SK-N-SH (cell line): Measurements from ENCODE around the gene POLA1. TPM values are rescaled to one million over a fixed set of nuclear protein-coding genes. Genes with fewer than 3 reads are reported as not detected.

ENCODE experiments used
- CTCF ChIA-PET: fragments of 300-600, 350-600 bp; formaldehyde crosslinking; extraction: SDS; loops from one replicate; lab custom pipeline; 2021; lab: Yijun Ruan, JAX
- POLR2A ChIA-PET: fragments of 350-600 bp; sonication (Branson Sonifier 250); formaldehyde crosslinking; extraction: SDS; loops from one replicate; lab custom pipeline; 2020; ENCODE audit warnings: antibody characterized with exemption, inconsistent platforms; lab: Yijun Ruan, JAX
- DNase-seq: peaks from one replicate; pipeline ENCODE4 v3.0.0; 2012
- H2AFZ ChIP-seq: fragments of 200-600 bp; sonication (generic); 2 replicates; pipeline ENCODE4 v1.8.1; 2016; ENCODE audit warnings: antibody characterized with exemption, mild to moderate bottlenecking, low read depth
- H3F3A ChIP-seq: fragments of 200-600 bp; sonication (generic); replicated peaks from 2 replicates; pipeline ENCODE3; 2016; ENCODE audit warnings: antibody characterized with exemption, mild to moderate bottlenecking; ENCODE audit not compliant: insufficient read depth
- H3K27ac ChIP-seq, 2 experiments: fragments of 200-500 bp in 1 of 2; fragments of 200-600 bp in 1 of 2; sonication (Bioruptor generic) in 1 of 2; sonication (generic), shearing (Covaris generic) in 1 of 2; 2 replicates each; pipeline versions ENCODE4 v1.5.1 to v1.6.1; 2014 to 2016; ENCODE audit warnings: low read depth in 2 of 2, inconsistent platforms in 1 of 2, low read length in 1 of 2, mild to moderate bottlenecking in 1 of 2, mixed read lengths in 1 of 2
- H3K27me3 ChIP-seq: fragments of 200-600 bp; sonication (generic), shearing (Covaris generic); 2 replicates; pipeline ENCODE4 v1.6.1; 2016; ENCODE audit warnings: mixed run types; ENCODE audit not compliant: insufficient read depth
- H3K36me3 ChIP-seq, 2 experiments: fragments of 200-500 bp in 1 of 2; fragments of 200-600 bp in 1 of 2; sonication (Bioruptor generic) in 1 of 2; sonication (generic) in 1 of 2; replicated peaks in 1 of 2; 2 replicates each; pipeline versions ENCODE3 to v1.5.1; 2014 to 2016; ENCODE audit warnings: low read length in 1 of 2, mild to moderate bottlenecking in 1 of 2; ENCODE audit not compliant: insufficient read depth in 2 of 2, control insufficient read depth in 1 of 2
- H3K4me1 ChIP-seq, 2 experiments: fragments of 200-500 bp in 1 of 2; fragments of 200-600 bp in 1 of 2; sonication (Bioruptor generic) in 1 of 2; sonication (generic), shearing (Covaris generic) in 1 of 2; 2 replicates each; pipeline versions ENCODE4 v1.5.1 to v1.6.1; 2014 to 2016; ENCODE audit warnings: low read depth in 1 of 2, low read length in 1 of 2, mixed run types in 1 of 2; ENCODE audit not compliant: insufficient read depth in 2 of 2, control insufficient read depth in 1 of 2
- H3K4me2 ChIP-seq: fragments of 200-600 bp; sonication (generic), shearing (Covaris generic); 2 replicates; pipeline ENCODE4 v1.6.1; 2017; ENCODE audit warnings: mixed run types
- H3K4me3 ChIP-seq, 2 experiments: fragments of 200-500 bp in 1 of 2; fragments of 200-600 bp in 1 of 2; sonication (Bioruptor generic) in 1 of 2; sonication (generic), shearing (Covaris generic) in 1 of 2; 2 replicates each; pipeline versions ENCODE4 v1.5.1 to v1.8.1; 2014 to 2016; ENCODE audit warnings: low read depth in 2 of 2, inconsistent platforms in 1 of 2, low read length in 1 of 2, mild to moderate bottlenecking in 1 of 2, mixed read lengths in 1 of 2, moderate library complexity in 1 of 2
- H3K79me2 ChIP-seq: fragments of 200-600 bp; sonication (generic); 2 replicates; pipeline ENCODE4 v1.8.1; 2017; ENCODE audit warnings: mild to moderate bottlenecking; ENCODE audit not compliant: insufficient read depth
- H3K9ac ChIP-seq: fragments of 200-600 bp; sonication (generic); 2 replicates; pipeline ENCODE4 v1.6.1; 2017; ENCODE audit warnings: mixed run types
- H3K9me2 ChIP-seq: fragments of 200-600 bp; sonication (generic); 2 replicates; pipeline ENCODE4 v1.6.1; 2017; ENCODE audit warnings: mixed run types
- H3K9me3 ChIP-seq: fragments of 200-600 bp; sonication (generic); 2 replicates; pipeline ENCODE4 v1.6.1; 2017; ENCODE audit warnings: mixed run types, mild to moderate bottlenecking, moderate library complexity
- H4K20me1 ChIP-seq: fragments of 200-600 bp; sonication (generic); 2 replicates; pipeline ENCODE4 v1.6.1; 2017; ENCODE audit warnings: mild to moderate bottlenecking, mixed run types; ENCODE audit not compliant: insufficient read depth
- ELF1 ChIP-seq: IDR thresholded peaks from 2 replicates; pipeline ENCODE4 v1.4.0; 2012
- EP300 ChIP-seq, 2 experiments: IDR thresholded peaks; 2 replicates each; pipeline versions ENCODE4 v1.4.0 to v1.6.1; 2012; ENCODE audit warnings: borderline replicate concordance in 1 of 2, low read depth in 1 of 2, low read length in 1 of 2
- EZH2phosphoT487 ChIP-seq: fragments of 200-600 bp; sonication (generic); IDR thresholded peaks from 2 replicates; pipeline ENCODE4 v1.6.1; 2017; ENCODE audit warnings: low read depth, mixed run types, mild to moderate bottlenecking, antibody characterized with exemption, moderate library complexity, borderline replicate concordance
- FOSL2 ChIP-seq: IDR thresholded peaks from 2 replicates; pipeline ENCODE4 v1.4.0; 2012; ENCODE audit warnings: low read depth, mild to moderate bottlenecking, moderate library complexity, borderline replicate concordance
- FOXM1 ChIP-seq: IDR thresholded peaks from 2 replicates; pipeline ENCODE4 v1.4.0; 2012; ENCODE audit warnings: low read depth, mild to moderate bottlenecking
- GABPA ChIP-seq: IDR thresholded peaks from 2 replicates; pipeline ENCODE4 v1.4.0; 2012; ENCODE audit warnings: low read depth, mild to moderate bottlenecking
- GATA2 ChIP-seq: sonication (generic); formaldehyde crosslinking; IDR thresholded peaks from 2 replicates; pipeline ENCODE4 v1.5.0; 2020; ENCODE audit warnings: mild to moderate bottlenecking, missing genetic modification reagents
- IRF3 ChIP-seq: fragments of 150-350 bp; IDR thresholded peaks from 2 replicates; pipeline ENCODE4 v1.6.1; 2016; ENCODE audit warnings: mild to moderate bottlenecking, low read depth, low read length
- JUND ChIP-seq: IDR thresholded peaks from 2 replicates; pipeline ENCODE4 v1.4.0; 2012
- MEF2A ChIP-seq: IDR thresholded peaks from 2 replicates; pipeline ENCODE4 v1.4.0; 2012; ENCODE audit warnings: low read depth, borderline replicate concordance
- MXI1 ChIP-seq: IDR thresholded peaks from 2 replicates; pipeline ENCODE4 v1.6.1; 2012; ENCODE audit warnings: mild to moderate bottlenecking, low read depth, low read length, improper control_type of control experiment
- NRF1 ChIP-seq: IDR thresholded peaks from 2 replicates; pipeline ENCODE4 v1.6.1; 2012; ENCODE audit warnings: low read depth, mild to moderate bottlenecking, low read length
- POLR2AphosphoS5 ChIP-seq: IDR thresholded peaks from 2 replicates; pipeline ENCODE4 v1.6.1; 2012; ENCODE audit warnings: low read depth, low read length
- RAD21 ChIP-seq: IDR thresholded peaks from 2 replicates; pipeline ENCODE4 v1.6.1; 2012; ENCODE audit warnings: mild to moderate bottlenecking, low read length
- RXRA ChIP-seq: IDR thresholded peaks from 2 replicates; pipeline ENCODE4 v1.4.0; 2012; ENCODE audit warnings: low read depth, mild to moderate bottlenecking, borderline replicate concordance
- SIN3A ChIP-seq: IDR thresholded peaks from 2 replicates; pipeline ENCODE4 v1.6.1; 2012; ENCODE audit warnings: low read depth, mild to moderate bottlenecking, low read length, moderate library complexity, borderline replicate concordance
- TAF1 ChIP-seq: IDR thresholded peaks from 2 replicates; pipeline ENCODE4 v1.6.1; 2012; ENCODE audit warnings: low read depth, mild to moderate bottlenecking, low read length, moderate library complexity, borderline replicate concordance
- TEAD4 ChIP-seq: IDR thresholded peaks from 2 replicates; pipeline ENCODE4 v1.4.0; 2012; ENCODE audit warnings: mild to moderate bottlenecking, borderline replicate concordance; ENCODE audit not compliant: insufficient read depth
- WGBS: methylation state at CpG from one replicate; pipeline ENCODE4 v1.1.6; 2017; ENCODE audit warnings: low lambda C conversion rate; 5-methylcytosine and 5-hydroxymethylcytosine counted together
- polyA plus RNA-seq, 3 experiments: library from polyadenylated mRNA; depleted of rRNA; stranded (reverse); fragments of >200 nt; gene quantifications; 2 replicates each; pipeline ENCODE4 v1.2.3, GENCODE V29; 2012
- TF ChIP-seq, protein P1 (sequence below): fragments of 150-350 bp; IDR thresholded peaks from 2 replicates; pipeline ENCODE4 v1.6.1; 2017; ENCODE audit warnings: antibody characterized with exemption, low read length, low read depth, borderline replicate concordance
- TF ChIP-seq, protein P2 (sequence below): IDR thresholded peaks from 2 replicates; pipeline ENCODE4 v1.4.0; 2012; ENCODE audit warnings: low read depth, borderline replicate concordance
- TF ChIP-seq, protein P3 (sequence below): IDR thresholded peaks from 2 replicates; pipeline ENCODE4 v1.6.1; 2012; ENCODE audit warnings: mild to moderate bottlenecking, low read depth, low read length, moderate library complexity

POLA1 gene
- polyA plus RNA-seq, 1 of the 3 experiments (the other 2 are of a cell fraction): 2.8 TPM

DNA sequence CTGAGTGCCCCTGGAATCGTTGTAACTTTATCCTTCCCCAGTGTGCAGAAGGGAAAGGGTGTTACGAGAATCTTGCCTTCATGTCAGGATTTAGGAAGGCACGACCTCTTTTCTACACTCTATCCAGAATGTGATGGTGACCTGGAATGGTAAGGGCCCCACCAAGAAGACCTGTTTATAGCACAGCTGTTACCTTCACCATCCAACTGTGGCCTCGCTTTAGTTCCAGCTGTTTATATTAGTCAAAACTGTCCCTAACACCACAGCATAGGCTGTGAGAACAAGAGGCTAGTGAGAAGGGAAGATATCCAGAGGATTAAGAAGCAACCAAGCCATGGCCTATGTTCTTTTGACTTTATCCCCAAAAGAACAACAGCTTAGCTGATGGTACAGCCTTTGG lies 294.0 kb downstream of the POLA1 start (continued):
- TF ChIP-seq, protein P1, sequence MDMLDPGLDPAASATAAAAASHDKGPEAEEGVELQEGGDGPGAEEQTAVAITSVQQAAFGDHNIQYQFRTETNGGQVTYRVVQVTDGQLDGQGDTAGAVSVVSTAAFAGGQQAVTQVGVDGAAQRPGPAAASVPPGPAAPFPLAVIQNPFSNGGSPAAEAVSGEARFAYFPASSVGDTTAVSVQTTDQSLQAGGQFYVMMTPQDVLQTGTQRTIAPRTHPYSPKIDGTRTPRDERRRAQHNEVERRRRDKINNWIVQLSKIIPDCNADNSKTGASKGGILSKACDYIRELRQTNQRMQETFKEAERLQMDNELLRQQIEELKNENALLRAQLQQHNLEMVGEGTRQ: no peak
- TF ChIP-seq JUND: no peak
- no peak for TF ChIP-seq IRF3
- TF ChIP-seq RXRA: no peak
- TF ChIP-seq, protein P2, sequence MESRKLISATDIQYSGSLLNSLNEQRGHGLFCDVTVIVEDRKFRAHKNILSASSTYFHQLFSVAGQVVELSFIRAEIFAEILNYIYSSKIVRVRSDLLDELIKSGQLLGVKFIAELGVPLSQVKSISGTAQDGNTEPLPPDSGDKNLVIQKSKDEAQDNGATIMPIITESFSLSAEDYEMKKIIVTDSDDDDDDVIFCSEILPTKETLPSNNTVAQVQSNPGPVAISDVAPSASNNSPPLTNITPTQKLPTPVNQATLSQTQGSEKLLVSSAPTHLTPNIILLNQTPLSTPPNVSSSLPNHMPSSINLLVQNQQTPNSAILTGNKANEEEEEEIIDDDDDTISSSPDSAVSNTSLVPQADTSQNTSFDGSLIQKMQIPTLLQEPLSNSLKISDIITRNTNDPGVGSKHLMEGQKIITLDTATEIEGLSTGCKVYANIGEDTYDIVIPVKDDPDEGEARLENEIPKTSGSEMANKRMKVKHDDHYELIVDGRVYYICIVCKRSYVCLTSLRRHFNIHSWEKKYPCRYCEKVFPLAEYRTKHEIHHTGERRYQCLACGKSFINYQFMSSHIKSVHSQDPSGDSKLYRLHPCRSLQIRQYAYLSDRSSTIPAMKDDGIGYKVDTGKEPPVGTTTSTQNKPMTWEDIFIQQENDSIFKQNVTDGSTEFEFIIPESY: no peak
- no peak for TF ChIP-seq EP300 (IDR thresholded peaks at IDR 0.05; ENCODE audit: borderline replicate concordance in 1 of 2, low read depth in 1 of 2, low read length in 1 of 2)
- TF ChIP-seq, all 33 proteins: peak for 0

DNA sequence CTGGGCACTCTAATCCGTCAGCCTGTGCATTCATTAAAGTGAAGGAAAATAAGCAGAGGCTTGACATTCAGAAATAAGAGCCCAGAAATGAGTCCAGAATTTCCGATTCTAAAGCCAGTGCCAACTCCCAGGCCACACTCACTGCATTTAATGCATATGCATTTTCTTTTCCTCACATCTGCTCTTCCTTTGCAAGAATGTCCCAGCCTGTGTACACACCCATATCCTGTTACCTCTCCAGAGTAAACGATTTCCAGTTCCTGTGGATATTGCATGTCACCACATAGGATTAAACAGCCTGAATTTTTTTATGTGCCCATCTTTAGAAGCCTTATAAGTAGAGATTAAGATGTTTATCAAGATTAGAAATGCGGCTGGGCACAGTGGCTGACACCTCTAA lies 294.6 kb downstream of the POLA1 start:
- Histone ChIP-seq H3K9me3 (no peaks in the 10 kb centered on the region), H2AFZ (no peak overlapping the region), H3K4me3 (no peak overlapping the region), H3K27me3 (no peaks in the 10 kb centered on the region), H3K4me2 (no peak overlapping the region), H3K36me3 (no peaks in the 10 kb centered on the region), H3K27ac (no peak overlapping the region), H3K9me2 (no peaks in the 10 kb centered on the region), H3K9ac (no peak overlapping the region), H3F3A (no peaks in the 10 kb centered on the region), H4K20me1 (no peaks in the 10 kb centered on the region), H3K4me1 (no peaks in the 10 kb centered on the region), H3K79me2 (no peaks in the 10 kb centered on the region)
- DNase-seq: no peak
- TF ChIP-seq GATA2: no peak
- TF ChIP-seq, protein P1: no peak
- TF ChIP-seq TEAD4: no peak
- TF ChIP-seq, protein P3, sequence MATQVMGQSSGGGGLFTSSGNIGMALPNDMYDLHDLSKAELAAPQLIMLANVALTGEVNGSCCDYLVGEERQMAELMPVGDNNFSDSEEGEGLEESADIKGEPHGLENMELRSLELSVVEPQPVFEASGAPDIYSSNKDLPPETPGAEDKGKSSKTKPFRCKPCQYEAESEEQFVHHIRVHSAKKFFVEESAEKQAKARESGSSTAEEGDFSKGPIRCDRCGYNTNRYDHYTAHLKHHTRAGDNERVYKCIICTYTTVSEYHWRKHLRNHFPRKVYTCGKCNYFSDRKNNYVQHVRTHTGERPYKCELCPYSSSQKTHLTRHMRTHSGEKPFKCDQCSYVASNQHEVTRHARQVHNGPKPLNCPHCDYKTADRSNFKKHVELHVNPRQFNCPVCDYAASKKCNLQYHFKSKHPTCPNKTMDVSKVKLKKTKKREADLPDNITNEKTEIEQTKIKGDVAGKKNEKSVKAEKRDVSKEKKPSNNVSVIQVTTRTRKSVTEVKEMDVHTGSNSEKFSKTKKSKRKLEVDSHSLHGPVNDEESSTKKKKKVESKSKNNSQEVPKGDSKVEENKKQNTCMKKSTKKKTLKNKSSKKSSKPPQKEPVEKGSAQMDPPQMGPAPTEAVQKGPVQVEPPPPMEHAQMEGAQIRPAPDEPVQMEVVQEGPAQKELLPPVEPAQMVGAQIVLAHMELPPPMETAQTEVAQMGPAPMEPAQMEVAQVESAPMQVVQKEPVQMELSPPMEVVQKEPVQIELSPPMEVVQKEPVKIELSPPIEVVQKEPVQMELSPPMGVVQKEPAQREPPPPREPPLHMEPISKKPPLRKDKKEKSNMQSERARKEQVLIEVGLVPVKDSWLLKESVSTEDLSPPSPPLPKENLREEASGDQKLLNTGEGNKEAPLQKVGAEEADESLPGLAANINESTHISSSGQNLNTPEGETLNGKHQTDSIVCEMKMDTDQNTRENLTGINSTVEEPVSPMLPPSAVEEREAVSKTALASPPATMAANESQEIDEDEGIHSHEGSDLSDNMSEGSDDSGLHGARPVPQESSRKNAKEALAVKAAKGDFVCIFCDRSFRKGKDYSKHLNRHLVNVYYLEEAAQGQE: no peak
- no peak for TF ChIP-seq ELF1
- TF ChIP-seq JUND: no peak
- no peak for TF ChIP-seq SIN3A
- TF ChIP-seq POLR2AphosphoS5: no peak
- TF ChIP-seq FOSL2: no peak
- no peak for TF ChIP-seq TAF1
- no peak for TF ChIP-seq RAD21
- no peak for TF ChIP-seq MEF2A
- no peak for TF ChIP-seq GABPA
- no peak for TF ChIP-seq EP300 (IDR thresholded peaks at IDR 0.05; ENCODE audit: borderline replicate concordance in 1 of 2, low read depth in 1 of 2, low read length in 1 of 2)
- no peak for TF ChIP-seq MXI1
- no peak for TF ChIP-seq NRF1
- TF ChIP-seq FOXM1: no peak
- TF ChIP-seq, protein P2: no peak
- no peak for TF ChIP-seq EZH2phosphoT487
- 52% methylated on average over 4 of the region's 4 CpGs for WGBS
- CTCF ChIA-PET: no interaction called here
- POLR2A ChIA-PET: no interaction called here
